Mesothelial cell of epicardium (in vitro differentiated cells): Measurements from ENCODE around the gene CELF2. TPM values are rescaled to one million over a fixed set of nuclear protein-coding genes. Genes with fewer than 3 reads are reported as not detected.

Source experiments
- DNase-seq, 2 experiments: peaks; one replicate each; pipeline ENCODE4 v3.0.0; 2021; ENCODE audit warnings: low spot score in 2 of 2; ENCODE audit not compliant: unreplicated experiment in 2 of 2
- H3K27ac Mint-ChIP-seq: 2 replicates; pipeline ENCODE4 v1.8.0; 2021; ENCODE audit warnings: mixed read lengths
- H3K27me3 Mint-ChIP-seq: 2 replicates; pipeline ENCODE4 v1.8.0; 2021; ENCODE audit warnings: low read depth, mixed read lengths
- H3K36me3 Mint-ChIP-seq: 2 replicates; pipeline ENCODE4 v1.8.0; 2021; ENCODE audit warnings: mixed read lengths
- H3K4me1 Mint-ChIP-seq: 2 replicates; pipeline ENCODE4 v1.8.0; 2021; ENCODE audit warnings: mixed read lengths
- H3K4me3 Mint-ChIP-seq: 2 replicates; pipeline ENCODE4 v1.8.0; 2021; ENCODE audit warnings: mild to moderate bottlenecking, moderate library complexity, mixed read lengths
- H3K9me3 Mint-ChIP-seq: 2 replicates; pipeline ENCODE4 v1.8.0; 2021; ENCODE audit warnings: mixed read lengths
- total RNA-seq: library from RNA; stranded (reverse); gene quantifications from 3 replicates; pipeline ENCODE4 v1.2.1, GENCODE V29; 2021
- TF ChIP-seq, protein P1 (sequence below): fragments of 200-600 bp; sonication (generic); IDR thresholded peaks from one replicate; pipeline ENCODE4 v1.5.0; 2021; ENCODE audit warnings: antibody characterized with exemption; ENCODE audit not compliant: unreplicated experiment

The CELF2 gene
- total RNA-seq, 1 donor from 2014 or later, result 24.0 TPM

- Mint-ChIP-seq H3K4me3 (no peak overlapping the region), H3K27ac (no peak overlapping the region), H3K27me3 (peaks cover 28% of the 10 kb centered on the region), H3K9me3 (no peaks in the 10 kb centered on the region), H3K36me3 (no peaks in the 10 kb centered on the region), H3K4me1 (peaks cover 19% of the 10 kb centered on the region)
- DNase-seq, result no peak
- TF ChIP-seq, protein P1, sequence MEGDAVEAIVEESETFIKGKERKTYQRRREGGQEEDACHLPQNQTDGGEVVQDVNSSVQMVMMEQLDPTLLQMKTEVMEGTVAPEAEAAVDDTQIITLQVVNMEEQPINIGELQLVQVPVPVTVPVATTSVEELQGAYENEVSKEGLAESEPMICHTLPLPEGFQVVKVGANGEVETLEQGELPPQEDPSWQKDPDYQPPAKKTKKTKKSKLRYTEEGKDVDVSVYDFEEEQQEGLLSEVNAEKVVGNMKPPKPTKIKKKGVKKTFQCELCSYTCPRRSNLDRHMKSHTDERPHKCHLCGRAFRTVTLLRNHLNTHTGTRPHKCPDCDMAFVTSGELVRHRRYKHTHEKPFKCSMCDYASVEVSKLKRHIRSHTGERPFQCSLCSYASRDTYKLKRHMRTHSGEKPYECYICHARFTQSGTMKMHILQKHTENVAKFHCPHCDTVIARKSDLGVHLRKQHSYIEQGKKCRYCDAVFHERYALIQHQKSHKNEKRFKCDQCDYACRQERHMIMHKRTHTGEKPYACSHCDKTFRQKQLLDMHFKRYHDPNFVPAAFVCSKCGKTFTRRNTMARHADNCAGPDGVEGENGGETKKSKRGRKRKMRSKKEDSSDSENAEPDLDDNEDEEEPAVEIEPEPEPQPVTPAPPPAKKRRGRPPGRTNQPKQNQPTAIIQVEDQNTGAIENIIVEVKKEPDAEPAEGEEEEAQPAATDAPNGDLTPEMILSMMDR, result no peak
Observed at GRCh38 chr10:11073410-11073809, 55.7 kb downstream of the CELF2 start.

GRCh38 chr10:11074536-11075267, 57.0 kb downstream of the CELF2 start:
- no peak for DNase-seq
- no peaks in the 10 kb centered on the region for H3K36me3 Mint-ChIP-seq
- H3K27me3 Mint-ChIP-seq, result peaks cover 32% of the 10 kb centered on the region
- TF ChIP-seq, protein P1, result no peak
- no peak overlapping the region for H3K4me3 Mint-ChIP-seq
- H3K4me1 Mint-ChIP-seq, result peaks cover 19% of the 10 kb centered on the region
- H3K9me3 Mint-ChIP-seq, result no peaks in the 10 kb centered on the region
- H3K27ac Mint-ChIP-seq, result no peak overlapping the region

- H3K27ac Mint-ChIP-seq, result no peak overlapping the region
- TF ChIP-seq, protein P1, result no peak
- no peak for DNase-seq
- peaks cover 31% of the 10 kb centered on the region for H3K27me3 Mint-ChIP-seq
- no peak overlapping the region for H3K4me3 Mint-ChIP-seq
- H3K9me3 Mint-ChIP-seq, result no peaks in the 10 kb centered on the region
- no peaks in the 10 kb centered on the region for H3K36me3 Mint-ChIP-seq
- peaks cover 19% of the 10 kb centered on the region for H3K4me1 Mint-ChIP-seq
Observed at GRCh38 chr10:11076221-11076620, 58.5 kb downstream of the CELF2 start.

DNA sequence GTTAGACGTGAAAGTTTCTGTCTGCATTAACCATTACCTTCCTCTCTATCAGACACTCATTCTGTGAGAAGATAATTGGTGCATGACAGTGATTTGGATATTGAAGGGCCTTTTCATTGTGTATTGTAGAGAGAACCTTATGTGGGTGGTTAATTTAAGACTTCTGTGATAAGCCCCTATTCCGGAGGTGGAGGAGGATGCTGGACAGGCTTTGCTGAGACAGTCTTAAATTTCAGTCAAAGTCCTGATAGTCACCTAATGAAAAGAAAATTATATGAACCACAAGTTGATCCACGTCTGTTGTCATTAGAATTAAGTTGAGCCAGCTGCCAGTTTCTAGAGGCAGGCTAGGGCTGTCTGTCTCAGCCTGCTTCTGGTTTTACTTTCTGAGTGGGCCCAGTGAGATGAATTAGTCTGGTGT, 62.9 kb downstream of the CELF2 start:
- peaks cover 19% of the 10 kb centered on the region for H3K4me1 Mint-ChIP-seq
- peaks cover 46% of the 10 kb centered on the region for H3K27me3 Mint-ChIP-seq
- DNase-seq, result no peak
- no peak overlapping the region for H3K4me3 Mint-ChIP-seq
- H3K36me3 Mint-ChIP-seq, result no peaks in the 10 kb centered on the region
- H3K27ac Mint-ChIP-seq, result no peak overlapping the region
- H3K9me3 Mint-ChIP-seq, result no peaks in the 10 kb centered on the region
- TF ChIP-seq, protein P1, result no peak

- H3K27me3 Mint-ChIP-seq, result peaks cover 50% of the 10 kb centered on the region
- DNase-seq, result no peak
- no peak overlapping the region for H3K27ac Mint-ChIP-seq
- no peaks in the 10 kb centered on the region for H3K36me3 Mint-ChIP-seq
- peaks cover 19% of the 10 kb centered on the region for H3K4me1 Mint-ChIP-seq
- TF ChIP-seq, protein P1, result no peak
- H3K9me3 Mint-ChIP-seq, result no peaks in the 10 kb centered on the region
- H3K4me3 Mint-ChIP-seq, result no peak overlapping the region
Observed at GRCh38 chr10:11081408-11081807, 63.7 kb downstream of the CELF2 start.
